GM10248 (cell line): Measurements from ENCODE around the gene EARS2.

Source experiments
- CTCF ChIA-PET: fragments of 300-600 bp; sonication (Branson Sonifier 250); formaldehyde crosslinking; extraction: SDS; loops from one replicate; lab custom pipeline; 2021; ENCODE audit warnings: antibody characterized with exemption; lab: Yijun Ruan, JAX
- POLR2A ChIA-PET: fragments of 350-650 bp; sonication (Branson Sonifier 250); formaldehyde crosslinking; extraction: SDS; loops from one replicate; lab custom pipeline; 2020; ENCODE audit warnings: antibody characterized with exemption; lab: Yijun Ruan, JAX
- DNase-seq: peaks from one replicate; pipeline ENCODE4 v3.0.0; 2012; ENCODE audit errors: extremely low spot score
- TF ChIP-seq, protein P1 (sequence below): IDR thresholded peaks from 2 replicates; pipeline ENCODE4 v1.5.1; 2012; ENCODE audit warnings: mild to moderate bottlenecking, low read depth; ENCODE audit errors: extremely low read depth, missing control alignments, control extremely low read depth

The EARS2 gene

DNA sequence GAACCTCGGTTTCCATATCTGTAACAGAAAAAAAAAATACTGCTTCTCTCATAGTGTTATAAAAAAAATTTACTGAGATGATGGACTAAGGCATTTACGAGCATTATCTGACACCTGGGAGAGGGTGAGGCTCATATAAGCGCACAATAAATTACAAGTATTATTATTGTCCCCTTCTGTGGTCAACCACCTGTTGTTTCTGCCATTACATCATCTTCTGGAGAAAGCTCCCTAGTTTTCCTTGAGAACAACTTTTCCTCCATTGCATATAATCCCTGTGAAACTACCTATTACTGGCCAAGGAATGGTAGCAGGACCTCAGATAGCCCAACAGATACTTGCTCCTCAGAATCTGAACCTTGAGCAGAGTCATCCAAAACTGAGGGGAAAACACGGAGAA lies 35.2 kb downstream of the EARS2 start:
- no peak for DNase-seq
- ChIA-PET CTCF (interaction anchor here (1.0 to 2.0 kb wide), 3 partner anchors 14 to 19 kb away, joined by 3 to 4 read pairs (median 3); no protein-coding TSS in a partner anchor), POLR2A (no interaction called here)
- TF ChIP-seq, protein P1, sequence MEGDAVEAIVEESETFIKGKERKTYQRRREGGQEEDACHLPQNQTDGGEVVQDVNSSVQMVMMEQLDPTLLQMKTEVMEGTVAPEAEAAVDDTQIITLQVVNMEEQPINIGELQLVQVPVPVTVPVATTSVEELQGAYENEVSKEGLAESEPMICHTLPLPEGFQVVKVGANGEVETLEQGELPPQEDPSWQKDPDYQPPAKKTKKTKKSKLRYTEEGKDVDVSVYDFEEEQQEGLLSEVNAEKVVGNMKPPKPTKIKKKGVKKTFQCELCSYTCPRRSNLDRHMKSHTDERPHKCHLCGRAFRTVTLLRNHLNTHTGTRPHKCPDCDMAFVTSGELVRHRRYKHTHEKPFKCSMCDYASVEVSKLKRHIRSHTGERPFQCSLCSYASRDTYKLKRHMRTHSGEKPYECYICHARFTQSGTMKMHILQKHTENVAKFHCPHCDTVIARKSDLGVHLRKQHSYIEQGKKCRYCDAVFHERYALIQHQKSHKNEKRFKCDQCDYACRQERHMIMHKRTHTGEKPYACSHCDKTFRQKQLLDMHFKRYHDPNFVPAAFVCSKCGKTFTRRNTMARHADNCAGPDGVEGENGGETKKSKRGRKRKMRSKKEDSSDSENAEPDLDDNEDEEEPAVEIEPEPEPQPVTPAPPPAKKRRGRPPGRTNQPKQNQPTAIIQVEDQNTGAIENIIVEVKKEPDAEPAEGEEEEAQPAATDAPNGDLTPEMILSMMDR: no peak

DNA sequence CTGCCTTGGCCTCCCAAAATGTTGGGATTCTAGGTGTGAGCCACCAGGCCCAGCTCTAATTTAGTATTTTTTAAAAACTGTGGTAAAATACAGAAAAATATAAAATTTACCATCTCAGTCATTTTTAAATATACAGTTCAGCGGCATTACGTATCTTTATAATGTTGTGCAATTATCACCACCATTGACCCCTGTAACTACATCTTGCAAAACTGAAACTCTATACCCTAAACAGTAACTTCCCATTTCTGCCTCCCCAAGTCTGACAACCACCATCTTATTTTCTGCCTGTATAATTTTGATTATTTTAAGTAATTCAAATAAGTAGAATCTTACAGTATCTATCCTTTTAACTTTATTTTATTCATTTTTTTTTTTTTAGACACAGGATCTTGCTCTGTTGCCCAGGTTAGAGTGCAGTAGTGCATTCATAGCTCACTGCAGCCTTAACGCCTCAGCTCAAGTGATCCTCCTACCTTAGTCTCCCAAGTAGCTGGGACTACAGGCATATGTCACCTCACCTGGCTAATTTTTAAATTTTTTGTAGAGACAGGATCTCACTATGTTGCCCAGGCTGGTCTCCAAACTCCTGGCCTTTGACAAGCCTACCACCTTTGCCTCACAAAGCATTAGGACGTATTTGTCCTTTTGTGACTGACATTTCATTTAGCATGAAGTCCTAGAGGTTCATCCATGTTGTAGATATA lies 36.0 kb downstream of the EARS2 start:
- TF ChIP-seq, protein P1: no peak
- no peak for DNase-seq
- POLR2A ChIA-PET: interaction anchor here (0.6 kb wide), 1 partner anchor 21 kb away, joined by 3 read pairs; no protein-coding TSS in a partner anchor
- CTCF ChIA-PET: interaction anchor here (0.8 to 2.0 kb wide), 5 partner anchors 11 to 19 kb away, joined by 3 to 4 read pairs (median 3); no protein-coding TSS in a partner anchor

- CTCF ChIA-PET: interaction anchor here (0.8 to 2.0 kb wide), 3 partner anchors 12 to 16 kb away, joined by 3 to 4 read pairs (median 3); no protein-coding TSS in a partner anchor
- TF ChIP-seq, protein P1: no peak
- DNase-seq: no peak
- POLR2A ChIA-PET: interaction anchor here (0.6 kb wide), 1 partner anchor 21 kb away, joined by 3 read pairs; no protein-coding TSS in a partner anchor
Measured at GRCh38 chr16:23520500-23520899, 36.6 kb downstream of the EARS2 start.

- DNase-seq: no peak
- ChIA-PET CTCF (interaction anchor here (1.4 to 5.4 kb wide), 2 partner anchors 14 to 208 kb away, joined by 3 to 31 read pairs; no protein-coding TSS in a partner anchor), POLR2A (no interaction called here)
- TF ChIP-seq, protein P1: no peak
Measured at GRCh38 chr16:23519282-23519681, 37.9 kb downstream of the EARS2 start.

DNA sequence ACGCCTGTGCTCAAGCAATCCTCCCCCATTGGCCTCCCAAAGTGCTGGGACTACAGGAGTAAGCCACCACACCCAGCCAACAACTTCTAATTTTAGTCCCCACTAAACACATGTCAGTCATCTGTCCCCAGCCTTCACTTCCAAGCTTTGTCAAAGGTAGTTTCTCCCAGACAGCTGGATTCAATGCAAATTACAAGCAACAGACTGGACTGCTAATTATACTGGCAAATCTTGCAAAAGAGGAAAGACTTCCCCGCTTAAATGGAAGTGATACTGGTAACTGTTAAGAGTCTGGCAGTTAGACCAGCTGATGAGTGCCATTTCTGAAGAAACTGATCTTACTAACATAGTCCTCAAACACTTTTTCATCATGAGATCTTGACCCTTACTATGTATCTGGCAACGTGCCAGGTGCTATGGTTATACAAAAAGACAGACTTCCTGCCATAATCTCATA lies 38.7 kb downstream of the EARS2 start:
- TF ChIP-seq, protein P1: no peak
- POLR2A ChIA-PET: interaction anchor here (0.7 kb wide), 1 partner anchor 10 kb away, joined by 3 read pairs; no protein-coding TSS in a partner anchor
- DNase-seq: no peak
- CTCF ChIA-PET: interaction anchor here (1.4 to 5.4 kb wide), 2 partner anchors 13 to 209 kb away, joined by 3 to 31 read pairs; no protein-coding TSS in a partner anchor

- DNase-seq: no peak
- TF ChIP-seq, protein P1: no peak
- ChIA-PET POLR2A (no interaction called here), CTCF (interaction anchor here (1.0 to 5.4 kb wide), 4 partner anchors 11 to 81 kb away, joined by 3 to 31 read pairs (median 4); partner anchors contain the start of gene UBFD1)
Measured at GRCh38 chr16:23516366-23517137, 40.6 kb downstream of the EARS2 start.
